UCSD-AML1 (cell line): ENCODE results near the gene HERC4.
A peak's percentile ranks its signal among the peaks of the same experiment; 100 is the strongest.
"Not testable (repeated sequence)": the region's sequence is repeated elsewhere in the genome, so short reads cannot be mapped to it uniquely, and the experiment has no call there.

ENCODE experiments used
- DNase-seq: peaks from one replicate; lab custom pipeline; 2025; ENCODE audit not compliant: unreplicated experiment; lab: John Stamatoyannopoulos, UW

HERC4 gene

GRCh38 chr10:67884842-67885670, 190.0 kb downstream of the HERC4 start:
- DNase-seq = peak; percentile 81

GRCh38 chr10:67884313-67884841, 190.7 kb downstream of the HERC4 start, which contains the start of gene SIRT1:
SIRT1 (plus strand) TSS chr10:67884656; CDS start chr10:67884722, 66 bp downstream.
- DNase-seq = peak; percentile 96

DNA sequence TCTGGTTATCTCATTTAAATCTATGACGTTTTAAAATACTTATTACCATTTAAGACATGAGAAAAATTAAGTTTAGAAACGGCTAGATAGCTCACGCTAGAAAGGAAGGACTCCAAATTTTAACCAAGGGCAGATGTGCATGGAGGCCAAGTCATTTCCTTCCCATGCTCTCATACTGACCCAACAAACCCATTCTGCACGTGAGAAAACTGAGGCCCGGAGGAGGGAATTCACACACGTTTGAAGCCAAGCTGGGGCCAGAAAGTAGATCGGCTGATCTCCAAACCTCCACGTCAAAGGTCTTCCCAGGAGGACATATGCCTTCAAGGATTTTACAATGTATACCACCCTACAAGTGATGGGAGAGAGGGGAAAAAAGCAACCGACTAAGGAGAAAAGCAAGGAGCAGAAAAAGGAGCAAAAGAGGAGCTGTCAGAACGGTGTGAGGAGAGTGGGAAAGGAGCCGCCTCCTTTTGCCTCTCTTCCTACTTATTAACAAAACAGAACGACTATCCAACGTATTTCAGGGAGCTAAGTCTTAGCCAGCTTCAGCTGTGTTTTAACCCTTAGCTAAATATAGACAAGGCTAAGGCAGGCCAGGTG, 191.3 kb downstream of the HERC4 start:
- DNase-seq = peak; percentile 14

DNA sequence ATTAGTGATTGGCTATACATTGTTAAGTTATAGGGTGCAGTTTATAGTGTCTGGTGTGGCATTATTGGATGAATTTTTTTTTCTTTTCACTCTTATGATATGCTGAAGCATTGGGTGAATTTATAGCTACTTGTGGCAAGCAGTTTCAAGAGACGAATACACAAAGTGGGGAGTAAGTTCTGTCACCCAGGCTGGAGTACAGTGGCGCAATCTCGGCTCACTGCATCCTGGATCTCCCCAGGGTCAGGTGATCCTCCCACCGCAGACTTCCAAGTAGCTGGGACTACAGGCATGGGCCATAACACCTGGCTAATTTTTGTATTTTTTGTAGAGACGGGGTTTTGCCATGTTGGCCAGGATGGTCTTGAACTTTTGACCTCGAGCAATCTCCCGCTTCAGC, 196.9 kb downstream of the HERC4 start:
- DNase-seq = no peak

DNA sequence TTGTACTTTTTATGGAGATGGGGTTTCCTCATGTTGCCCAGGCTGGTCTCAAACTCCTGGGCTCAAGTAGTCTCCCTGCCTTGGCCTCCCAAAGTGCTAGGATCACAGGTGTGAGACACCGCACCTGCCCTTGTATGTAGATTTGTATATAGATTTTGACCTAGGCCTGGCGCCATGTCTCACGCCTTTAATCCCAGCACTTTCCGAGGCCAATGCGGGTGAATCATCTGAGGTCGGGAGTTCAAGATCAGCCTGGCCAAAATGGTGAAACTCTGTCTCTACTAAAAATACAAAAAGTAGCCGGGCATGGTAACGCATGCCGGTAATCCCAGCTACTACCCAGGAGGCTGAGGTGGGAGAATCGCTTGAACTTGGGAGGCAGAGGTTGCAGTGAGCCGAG, 197.7 kb downstream of the HERC4 start:
- not testable (repeated sequence) for DNase-seq

GRCh38 chr10:67875340-67876238, 199.5 kb downstream of the HERC4 start:
- no peak for DNase-seq
